Natural killer cell (primary cell): ENCODE results near the gene PGLYRP1. TPM values are rescaled to one million over a fixed set of nuclear protein-coding genes. Genes with fewer than 3 reads are reported as not detected.

ENCODE experiments used
- ATAC-seq, 3 donors: fragments of 150-1000 bp in 2 of 3; fragments of 200-7000 bp in 1 of 3; cut with Tn5 transposase; 1 replicate in 1 of 3; 2 replicates in 2 of 3; pipeline ENCODE4 v1.10.0; 2021; ENCODE audit warnings: mild to moderate bottlenecking in 2 of 3, moderate library complexity in 2 of 3
- DNase-seq, 2 donors: peaks; one replicate each; pipeline versions ENCODE4 v3.0.0 to v3.0.0-alpha.2; 2013 to 2021; ENCODE audit warnings: mixed read lengths in 1 of 2
- H3K27ac ChIP-seq: one replicate; pipeline ENCODE4 v1.5.1; 2013; ENCODE audit warnings: mild to moderate bottlenecking, low read length
- H3K27me3 ChIP-seq: one replicate; pipeline ENCODE4 v1.6.1; 2013; ENCODE audit warnings: low read length; ENCODE audit not compliant: control insufficient read depth, insufficient read depth
- H3K36me3 ChIP-seq: one replicate; pipeline ENCODE4 v1.6.1; 2013; ENCODE audit warnings: low read length; ENCODE audit not compliant: control insufficient read depth, insufficient read depth
- H3K4me1 ChIP-seq: one replicate; pipeline ENCODE4 v1.6.1; 2013; ENCODE audit warnings: low read length; ENCODE audit not compliant: control insufficient read depth, insufficient read depth
- H3K4me3 ChIP-seq: one replicate; pipeline ENCODE4 v1.5.1; 2013; ENCODE audit warnings: low read length
- H3K9me3 ChIP-seq: one replicate; pipeline ENCODE4 v1.6.1; 2013; ENCODE audit warnings: low read length; ENCODE audit not compliant: control insufficient read depth, insufficient read depth
- H3K27ac Mint-ChIP-seq, 2 donors: one replicate each; pipeline ENCODE4 v1.8.0; 2022; ENCODE audit warnings: mild to moderate bottlenecking in 2 of 2, mixed read lengths in 2 of 2, moderate library complexity in 1 of 2
- H3K27me3 Mint-ChIP-seq, 2 donors: one replicate each; pipeline ENCODE4 v1.8.0; 2022; ENCODE audit warnings: low read depth in 2 of 2, mixed read lengths in 2 of 2
- H3K36me3 Mint-ChIP-seq: one replicate; pipeline ENCODE4 v1.8.0; 2022; ENCODE audit warnings: mixed read lengths
- H3K4me1 Mint-ChIP-seq, 2 donors: one replicate each; pipeline ENCODE4 v1.8.0; 2022; ENCODE audit warnings: mixed read lengths in 2 of 2
- H3K4me3 Mint-ChIP-seq: one replicate; pipeline ENCODE4 v1.8.0; 2022; ENCODE audit warnings: mild to moderate bottlenecking, moderate library complexity, mixed read lengths
- H3K9me3 Mint-ChIP-seq, 2 donors: one replicate each; pipeline ENCODE4 v1.8.0; 2022; ENCODE audit warnings: mixed read lengths in 2 of 2
- WGBS: methylation state at CpG from one replicate; pipeline ENCODE4 v1.1.7; 2013; ENCODE audit warnings: missing lambda C conversion rate; ENCODE audit not compliant: insufficient coverage; 5-methylcytosine and 5-hydroxymethylcytosine counted together
- intact Hi-C: fragments of 100-400 bp; cut with micrococcal nuclease; formaldehyde crosslinking; loops from one replicate; pipeline ENCODE4 v1.14.2; 2022
- total RNA-seq, 4 donors: library from RNA; stranded (reverse); fragments of 120-200 nt in 1 of 4; gene quantifications; one replicate each; pipeline versions ENCODE4 v1.2.3 to v1.2.4, GENCODE V29; 2013 to 2022
- TF ChIP-seq, protein P1 (sequence below): fragments of 200-600 bp; IDR thresholded peaks from one replicate; pipeline ENCODE4 v1.8.0; 2022; ENCODE audit warnings: antibody characterized with exemption

The PGLYRP1 gene
- total RNA-seq, 3 donors from 2014 or later (not counting 1 experiment from before 2014, with no cell fraction given), result 0.55 TPM; not detected in 2

DNA sequence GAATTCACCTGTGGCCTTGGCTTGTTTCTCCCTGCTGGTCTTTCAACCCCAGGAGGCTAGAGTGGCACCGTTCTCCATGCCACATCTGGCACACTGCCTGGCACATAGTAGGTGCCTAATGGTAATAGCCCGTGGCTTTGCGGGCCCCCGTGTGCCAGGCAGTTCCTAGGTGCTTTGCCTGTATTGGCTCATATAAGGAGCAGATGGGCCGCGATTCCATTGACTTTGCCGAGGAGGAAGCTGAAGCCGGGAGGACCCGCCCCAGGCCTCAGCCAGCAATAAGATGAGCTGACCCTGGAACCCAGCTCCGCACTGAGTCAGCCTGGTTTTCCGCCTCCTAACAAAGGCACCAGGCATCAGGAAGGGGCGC lies 807 bp downstream of the PGLYRP1 start:
- peaks cover 0 to 12% of the 10 kb centered on the region in 2 donors for H3K4me1 Mint-ChIP-seq
- H3K4me3 Mint-ChIP-seq, result no peak overlapping the region
- WGBS, result 66% methylated on average over 12 of the region's 12 CpGs
- H3K9me3 Mint-ChIP-seq, result no peaks in the 10 kb centered on the region
- DNase-seq (no peak), ATAC-seq (no peak)
- intact Hi-C loops, result no loop called here
- Histone ChIP-seq H3K9me3 (no peaks in the 10 kb centered on the region), H3K4me1 (peaks cover 2% of the 10 kb centered on the region), H3K36me3 (no peaks in the 10 kb centered on the region), H3K27me3 (peaks cover 18% of the 10 kb centered on the region), H3K4me3 (no peak overlapping the region), H3K27ac (no peak overlapping the region)
- no peaks in the 10 kb centered on the region for H3K36me3 Mint-ChIP-seq
- H3K27me3 Mint-ChIP-seq, result peaks cover 11 to 17% of the 10 kb centered on the region in 2 donors
- TF ChIP-seq, protein P1, sequence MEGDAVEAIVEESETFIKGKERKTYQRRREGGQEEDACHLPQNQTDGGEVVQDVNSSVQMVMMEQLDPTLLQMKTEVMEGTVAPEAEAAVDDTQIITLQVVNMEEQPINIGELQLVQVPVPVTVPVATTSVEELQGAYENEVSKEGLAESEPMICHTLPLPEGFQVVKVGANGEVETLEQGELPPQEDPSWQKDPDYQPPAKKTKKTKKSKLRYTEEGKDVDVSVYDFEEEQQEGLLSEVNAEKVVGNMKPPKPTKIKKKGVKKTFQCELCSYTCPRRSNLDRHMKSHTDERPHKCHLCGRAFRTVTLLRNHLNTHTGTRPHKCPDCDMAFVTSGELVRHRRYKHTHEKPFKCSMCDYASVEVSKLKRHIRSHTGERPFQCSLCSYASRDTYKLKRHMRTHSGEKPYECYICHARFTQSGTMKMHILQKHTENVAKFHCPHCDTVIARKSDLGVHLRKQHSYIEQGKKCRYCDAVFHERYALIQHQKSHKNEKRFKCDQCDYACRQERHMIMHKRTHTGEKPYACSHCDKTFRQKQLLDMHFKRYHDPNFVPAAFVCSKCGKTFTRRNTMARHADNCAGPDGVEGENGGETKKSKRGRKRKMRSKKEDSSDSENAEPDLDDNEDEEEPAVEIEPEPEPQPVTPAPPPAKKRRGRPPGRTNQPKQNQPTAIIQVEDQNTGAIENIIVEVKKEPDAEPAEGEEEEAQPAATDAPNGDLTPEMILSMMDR, result no peak
- H3K27ac Mint-ChIP-seq, result no peak overlapping the region

DNA sequence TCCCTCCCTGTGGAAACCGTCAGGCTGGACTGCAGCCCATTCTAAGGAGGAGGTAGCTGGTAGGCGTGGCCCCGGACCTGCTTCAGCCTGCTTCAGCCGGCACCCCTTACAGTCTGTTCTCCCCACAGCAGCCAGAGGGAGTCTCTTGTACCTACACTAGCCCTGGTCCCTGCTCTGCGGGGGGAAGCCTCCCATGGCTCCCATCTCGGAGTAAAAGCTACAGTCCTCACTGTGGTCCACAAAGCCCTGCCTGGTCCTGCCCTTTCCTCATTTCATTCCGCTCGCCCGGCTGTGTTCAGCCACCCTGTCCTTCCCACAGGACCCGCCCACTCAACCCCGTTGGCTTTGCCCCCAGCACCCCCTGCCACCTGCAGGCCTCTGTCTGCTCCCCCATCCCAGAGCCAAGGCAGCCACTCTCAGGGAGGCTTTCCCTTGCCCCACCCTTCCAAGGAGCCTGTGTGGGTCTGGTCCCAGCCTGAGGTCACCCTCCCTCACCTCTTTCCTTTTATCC lies 1.3 kb downstream of the PGLYRP1 start:
- Histone ChIP-seq H3K27me3 (peaks cover 18% of the 10 kb centered on the region), H3K27ac (no peak overlapping the region), H3K9me3 (no peaks in the 10 kb centered on the region), H3K36me3 (no peaks in the 10 kb centered on the region), H3K4me1 (peaks cover 5% of the 10 kb centered on the region), H3K4me3 (no peak overlapping the region)
- no peaks in the 10 kb centered on the region for H3K9me3 Mint-ChIP-seq
- H3K4me3 Mint-ChIP-seq, result no peak overlapping the region
- TF ChIP-seq, protein P1, result no peak
- WGBS, result 80% methylated on average over 11 of the region's 11 CpGs
- H3K4me1 Mint-ChIP-seq, result peaks cover under 1 to 13% of the 10 kb centered on the region in 2 donors
- H3K27me3 Mint-ChIP-seq, result peaks cover 6 to 12% of the 10 kb centered on the region in 2 donors
- no peaks in the 10 kb centered on the region for H3K36me3 Mint-ChIP-seq
- intact Hi-C loops, result no loop called here
- H3K27ac Mint-ChIP-seq, result no peak overlapping the region
- no peak for DNase-seq
- no peak for ATAC-seq

DNA sequence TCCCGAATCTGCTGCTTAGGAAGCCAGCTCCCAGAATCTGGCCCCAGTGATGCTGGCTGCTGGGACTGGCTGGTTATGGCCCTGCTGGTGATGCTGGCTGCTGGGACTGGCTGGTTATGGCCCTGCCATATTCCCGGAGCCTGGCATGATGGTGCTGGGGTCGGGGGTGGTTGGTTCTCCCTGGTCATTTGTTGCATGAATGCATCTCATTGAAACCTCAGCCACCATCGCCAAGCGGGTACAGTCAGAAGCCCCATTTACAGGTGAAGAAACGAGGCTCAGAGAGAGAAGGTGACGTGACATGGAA lies 2.1 kb downstream of the PGLYRP1 start:
- TF ChIP-seq, protein P1, result no peak
- Mint-ChIP-seq H3K9me3 (no peaks in the 10 kb centered on the region), H3K36me3 (no peaks in the 10 kb centered on the region), H3K27me3 (peaks cover 0 to 8% of the 10 kb centered on the region in 2 donors), H3K27ac (no peak overlapping the region), H3K4me3 (no peak overlapping the region), H3K4me1 (peaks cover 7 to 13% of the 10 kb centered on the region in 2 donors)
- intact Hi-C loops, result no loop called here
- no peaks in the 10 kb centered on the region for H3K9me3 ChIP-seq
- no peak overlapping the region for H3K4me3 ChIP-seq
- WGBS, result 91% methylated on average over 7 of the region's 7 CpGs
- H3K4me1 ChIP-seq, result peaks cover 12% of the 10 kb centered on the region
- H3K36me3 ChIP-seq, result no peaks in the 10 kb centered on the region
- H3K27me3 ChIP-seq, result peaks cover 18% of the 10 kb centered on the region
- no peak for ATAC-seq
- DNase-seq, result no peak
- H3K27ac ChIP-seq, result no peak overlapping the region

DNA sequence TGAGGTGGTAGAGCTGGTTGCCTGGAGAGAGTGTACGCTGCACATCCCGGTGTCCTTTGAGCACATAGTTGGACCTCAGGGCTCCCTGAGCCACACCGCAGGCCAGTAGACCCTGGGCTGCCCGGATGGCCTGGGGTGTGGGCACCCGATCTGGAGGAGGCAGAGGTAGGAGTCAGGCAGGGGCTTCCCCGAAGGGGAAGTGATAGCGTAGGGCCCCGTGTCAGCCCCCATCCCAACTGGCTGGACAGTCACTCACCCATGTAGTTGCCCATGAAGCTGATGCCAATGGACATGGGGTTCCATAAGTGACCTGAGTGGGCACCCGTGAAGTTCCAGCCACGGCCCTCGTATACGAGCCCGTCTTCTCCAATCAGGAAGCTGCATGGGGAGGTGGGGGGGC lies 3.6 kb downstream of the PGLYRP1 start:
- TF ChIP-seq, protein P1, result no peak
- DNase-seq (no peak), ATAC-seq (no peak)
- no peaks in the 10 kb centered on the region for H3K9me3 Mint-ChIP-seq
- H3K27me3 ChIP-seq, result peaks cover 17% of the 10 kb centered on the region
- no peaks in the 10 kb centered on the region for H3K36me3 ChIP-seq
- H3K27ac Mint-ChIP-seq, result no peak overlapping the region
- no peaks in the 10 kb centered on the region for H3K36me3 Mint-ChIP-seq
- peaks cover 12 to 24% of the 10 kb centered on the region in 2 donors for H3K4me1 Mint-ChIP-seq
- WGBS, result 91% methylated on average over 12 of the region's 13 CpGs
- H3K4me3 Mint-ChIP-seq, result no peak overlapping the region
- no peak overlapping the region for H3K27ac ChIP-seq
- no peaks in the 10 kb centered on the region for H3K9me3 ChIP-seq
- intact Hi-C loops, result loop anchor here (5.0 to 10.0 kb wide), 2 partner anchors 202 to 244 kb away; partner anchors contain the start of gene RSPH6A
- H3K27me3 Mint-ChIP-seq, result peaks cover 0 to 13% of the 10 kb centered on the region in 2 donors
- H3K4me3 ChIP-seq, result no peak overlapping the region
- H3K4me1 ChIP-seq, result peaks cover 24% of the 10 kb centered on the region
